ENCODE results near the gene ITGAE.
A peak's percentile ranks its signal among the peaks of the same experiment; 100 is the strongest.

ITGAE gene

DNA sequence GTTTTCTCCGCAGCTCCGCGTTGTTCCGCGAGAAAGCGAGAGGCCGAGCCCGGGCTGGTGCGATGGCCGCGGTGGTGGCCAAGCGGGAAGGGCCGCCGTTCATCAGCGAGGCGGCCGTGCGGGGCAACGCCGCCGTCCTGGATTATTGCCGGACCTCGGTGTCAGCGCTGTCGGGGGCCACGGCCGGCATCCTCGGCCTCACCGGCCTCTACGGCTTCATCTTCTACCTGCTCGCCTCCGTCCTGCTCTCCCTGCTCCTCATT, 132.0 kb downstream of the ITGAE start:
- H3K9me3 ChIP-seq (ENCODE audit: control insufficient read depth, insufficient read depth, low read depth, low read length): no peaks in the 10 kb centered on the region
- H3K36me3 ChIP-seq (ENCODE audit: control insufficient read depth in 2 of 2, insufficient read depth in 1 of 2, low read length in 2 of 2): peaks cover 7 to 25% of the 10 kb centered on the region in 2 experiments; a peak in 2 of 3 replicates
- peaks cover 8% of the 10 kb centered on the region; the same call in 1 of the 2 replicates for H3K4me1 ChIP-seq (ENCODE audit: control insufficient read depth, insufficient read depth, low read length)
- POLR2A ChIA-PET: interaction anchor here (0.8 to 4.4 kb wide), 3 partner anchors 10 to 54 kb away, joined by 4 to 75 read pairs (median 5); partner anchors contain the start of genes CTNS, HASPIN and SHPK
- peak overlapping the region; percentile 90 for H3K4me3 ChIP-seq (ENCODE audit: low read depth, low read length)
- CTCF ChIA-PET: interaction anchor here (1.1 kb wide), 1 partner anchor 14 kb away, joined by 4 read pairs; no protein-coding TSS in a partner anchor
- peak overlapping the region; percentile 91 for H3K27ac ChIP-seq (ENCODE audit: extremely low read depth, low read depth, low read length)
- TF ChIP-seq SP3 (tag by site-specific recombination; IDR thresholded peaks at IDR 0.05): no peak
- no peak for TF ChIP-seq ZFP3 (tag by site-specific recombination; IDR thresholded peaks at IDR 0.05; ENCODE audit: low read depth)
- TF ChIP-seq ZNF24 (tag by site-specific recombination; IDR thresholded peaks at IDR 0.05): no peak
- TF ChIP-seq, protein P1, sequence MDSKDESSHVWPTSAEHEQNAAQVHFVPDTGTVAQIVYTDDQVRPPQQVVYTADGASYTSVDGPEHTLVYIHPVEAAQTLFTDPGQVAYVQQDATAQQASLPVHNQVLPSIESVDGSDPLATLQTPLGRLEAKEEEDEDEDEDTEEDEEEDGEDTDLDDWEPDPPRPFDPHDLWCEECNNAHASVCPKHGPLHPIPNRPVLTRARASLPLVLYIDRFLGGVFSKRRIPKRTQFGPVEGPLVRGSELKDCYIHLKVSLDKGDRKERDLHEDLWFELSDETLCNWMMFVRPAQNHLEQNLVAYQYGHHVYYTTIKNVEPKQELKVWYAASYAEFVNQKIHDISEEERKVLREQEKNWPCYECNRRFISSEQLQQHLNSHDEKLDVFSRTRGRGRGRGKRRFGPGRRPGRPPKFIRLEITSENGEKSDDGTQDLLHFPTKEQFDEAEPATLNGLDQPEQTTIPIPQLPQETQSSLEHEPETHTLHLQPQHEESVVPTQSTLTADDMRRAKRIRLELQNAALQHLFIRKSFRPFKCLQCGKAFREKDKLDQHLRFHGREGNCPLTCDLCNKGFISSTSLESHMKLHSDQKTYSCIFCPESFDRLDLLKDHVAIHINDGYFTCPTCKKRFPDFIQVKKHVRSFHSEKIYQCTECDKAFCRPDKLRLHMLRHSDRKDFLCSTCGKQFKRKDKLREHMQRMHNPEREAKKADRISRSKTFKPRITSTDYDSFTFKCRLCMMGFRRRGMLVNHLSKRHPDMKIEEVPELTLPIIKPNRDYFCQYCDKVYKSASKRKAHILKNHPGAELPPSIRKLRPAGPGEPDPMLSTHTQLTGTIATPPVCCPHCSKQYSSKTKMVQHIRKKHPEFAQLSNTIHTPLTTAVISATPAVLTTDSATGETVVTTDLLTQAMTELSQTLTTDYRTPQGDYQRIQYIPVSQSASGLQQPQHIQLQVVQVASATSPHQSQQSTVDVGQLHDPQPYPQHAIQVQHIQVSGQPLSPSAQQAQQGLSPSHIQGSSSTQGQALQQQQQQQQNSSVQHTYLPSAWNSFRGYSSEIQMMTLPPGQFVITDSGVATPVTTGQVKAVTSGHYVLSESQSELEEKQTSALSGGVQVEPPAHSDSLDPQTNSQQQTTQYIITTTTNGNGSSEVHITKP (tag by site-specific recombination; IDR thresholded peaks at IDR 0.05): no peak
- TF ChIP-seq ZBTB48 (tag by site-specific recombination; IDR thresholded peaks at IDR 0.05): no peak
- TF ChIP-seq IKZF3 (tag by site-specific recombination; IDR thresholded peaks at IDR 0.05): no peak
- TF ChIP-seq ZNF791 (tag by site-specific recombination; IDR thresholded peaks at IDR 0.05): no peak
- TF ChIP-seq ZNF555 (tag by site-specific recombination; conservative IDR thresholded peaks at IDR 0.05): no peak
- TF ChIP-seq ZNF335 (tag by site-specific recombination; conservative IDR thresholded peaks at IDR 0.05): peak; percentile 71
- no peak for TF ChIP-seq ZNF530 (tag by site-specific recombination; IDR thresholded peaks at IDR 0.05; ENCODE audit: low read depth)
- no peak for TF ChIP-seq ZNF302 (tag by site-specific recombination; IDR thresholded peaks at IDR 0.05; ENCODE audit: low read depth)
- TF ChIP-seq ZNF768 (tag by site-specific recombination; IDR thresholded peaks at IDR 0.05): no peak
- TF ChIP-seq ZNF433 (tag by site-specific recombination; IDR thresholded peaks at IDR 0.05; ENCODE audit: low read depth): no peak
- no peak for TF ChIP-seq MZF1 (tag by site-specific recombination; IDR thresholded peaks at IDR 0.05; ENCODE audit: borderline replicate concordance)
- 0 out of 2 replicates have a peak, but pooled peaks have one; percentile 13 for TF ChIP-seq ZNF2 (tag by site-specific recombination; IDR thresholded peaks at IDR 0.05)
- no peak for TF ChIP-seq MEIS1 (CRISPR knock-in tag; IDR thresholded peaks at IDR 0.05; ENCODE audit: borderline replicate concordance)
- TF ChIP-seq, protein P2, sequence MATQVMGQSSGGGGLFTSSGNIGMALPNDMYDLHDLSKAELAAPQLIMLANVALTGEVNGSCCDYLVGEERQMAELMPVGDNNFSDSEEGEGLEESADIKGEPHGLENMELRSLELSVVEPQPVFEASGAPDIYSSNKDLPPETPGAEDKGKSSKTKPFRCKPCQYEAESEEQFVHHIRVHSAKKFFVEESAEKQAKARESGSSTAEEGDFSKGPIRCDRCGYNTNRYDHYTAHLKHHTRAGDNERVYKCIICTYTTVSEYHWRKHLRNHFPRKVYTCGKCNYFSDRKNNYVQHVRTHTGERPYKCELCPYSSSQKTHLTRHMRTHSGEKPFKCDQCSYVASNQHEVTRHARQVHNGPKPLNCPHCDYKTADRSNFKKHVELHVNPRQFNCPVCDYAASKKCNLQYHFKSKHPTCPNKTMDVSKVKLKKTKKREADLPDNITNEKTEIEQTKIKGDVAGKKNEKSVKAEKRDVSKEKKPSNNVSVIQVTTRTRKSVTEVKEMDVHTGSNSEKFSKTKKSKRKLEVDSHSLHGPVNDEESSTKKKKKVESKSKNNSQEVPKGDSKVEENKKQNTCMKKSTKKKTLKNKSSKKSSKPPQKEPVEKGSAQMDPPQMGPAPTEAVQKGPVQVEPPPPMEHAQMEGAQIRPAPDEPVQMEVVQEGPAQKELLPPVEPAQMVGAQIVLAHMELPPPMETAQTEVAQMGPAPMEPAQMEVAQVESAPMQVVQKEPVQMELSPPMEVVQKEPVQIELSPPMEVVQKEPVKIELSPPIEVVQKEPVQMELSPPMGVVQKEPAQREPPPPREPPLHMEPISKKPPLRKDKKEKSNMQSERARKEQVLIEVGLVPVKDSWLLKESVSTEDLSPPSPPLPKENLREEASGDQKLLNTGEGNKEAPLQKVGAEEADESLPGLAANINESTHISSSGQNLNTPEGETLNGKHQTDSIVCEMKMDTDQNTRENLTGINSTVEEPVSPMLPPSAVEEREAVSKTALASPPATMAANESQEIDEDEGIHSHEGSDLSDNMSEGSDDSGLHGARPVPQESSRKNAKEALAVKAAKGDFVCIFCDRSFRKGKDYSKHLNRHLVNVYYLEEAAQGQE (tag by site-specific recombination; IDR thresholded peaks at IDR 0.05): no peak
- no peak for TF ChIP-seq KLF7 (tag by site-specific recombination; IDR thresholded peaks at IDR 0.05; ENCODE audit: borderline replicate concordance)
- TF ChIP-seq, protein P3, sequence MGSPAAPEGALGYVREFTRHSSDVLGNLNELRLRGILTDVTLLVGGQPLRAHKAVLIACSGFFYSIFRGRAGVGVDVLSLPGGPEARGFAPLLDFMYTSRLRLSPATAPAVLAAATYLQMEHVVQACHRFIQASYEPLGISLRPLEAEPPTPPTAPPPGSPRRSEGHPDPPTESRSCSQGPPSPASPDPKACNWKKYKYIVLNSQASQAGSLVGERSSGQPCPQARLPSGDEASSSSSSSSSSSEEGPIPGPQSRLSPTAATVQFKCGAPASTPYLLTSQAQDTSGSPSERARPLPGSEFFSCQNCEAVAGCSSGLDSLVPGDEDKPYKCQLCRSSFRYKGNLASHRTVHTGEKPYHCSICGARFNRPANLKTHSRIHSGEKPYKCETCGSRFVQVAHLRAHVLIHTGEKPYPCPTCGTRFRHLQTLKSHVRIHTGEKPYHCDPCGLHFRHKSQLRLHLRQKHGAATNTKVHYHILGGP (tag by site-specific recombination; IDR thresholded peaks at IDR 0.05): no peak
- no peak for TF ChIP-seq ZNF354C (tag by site-specific recombination; IDR thresholded peaks at IDR 0.05; ENCODE audit: borderline replicate concordance, low read depth)
- no peak for TF ChIP-seq YY1 (tag by site-specific recombination; IDR thresholded peaks at IDR 0.05)
- TF ChIP-seq WT1 (tag by site-specific recombination; IDR thresholded peaks at IDR 0.05): no peak
- no peak for TF ChIP-seq ZNF837 (tag by site-specific recombination; IDR thresholded peaks at IDR 0.05)
- TF ChIP-seq, protein P4, sequence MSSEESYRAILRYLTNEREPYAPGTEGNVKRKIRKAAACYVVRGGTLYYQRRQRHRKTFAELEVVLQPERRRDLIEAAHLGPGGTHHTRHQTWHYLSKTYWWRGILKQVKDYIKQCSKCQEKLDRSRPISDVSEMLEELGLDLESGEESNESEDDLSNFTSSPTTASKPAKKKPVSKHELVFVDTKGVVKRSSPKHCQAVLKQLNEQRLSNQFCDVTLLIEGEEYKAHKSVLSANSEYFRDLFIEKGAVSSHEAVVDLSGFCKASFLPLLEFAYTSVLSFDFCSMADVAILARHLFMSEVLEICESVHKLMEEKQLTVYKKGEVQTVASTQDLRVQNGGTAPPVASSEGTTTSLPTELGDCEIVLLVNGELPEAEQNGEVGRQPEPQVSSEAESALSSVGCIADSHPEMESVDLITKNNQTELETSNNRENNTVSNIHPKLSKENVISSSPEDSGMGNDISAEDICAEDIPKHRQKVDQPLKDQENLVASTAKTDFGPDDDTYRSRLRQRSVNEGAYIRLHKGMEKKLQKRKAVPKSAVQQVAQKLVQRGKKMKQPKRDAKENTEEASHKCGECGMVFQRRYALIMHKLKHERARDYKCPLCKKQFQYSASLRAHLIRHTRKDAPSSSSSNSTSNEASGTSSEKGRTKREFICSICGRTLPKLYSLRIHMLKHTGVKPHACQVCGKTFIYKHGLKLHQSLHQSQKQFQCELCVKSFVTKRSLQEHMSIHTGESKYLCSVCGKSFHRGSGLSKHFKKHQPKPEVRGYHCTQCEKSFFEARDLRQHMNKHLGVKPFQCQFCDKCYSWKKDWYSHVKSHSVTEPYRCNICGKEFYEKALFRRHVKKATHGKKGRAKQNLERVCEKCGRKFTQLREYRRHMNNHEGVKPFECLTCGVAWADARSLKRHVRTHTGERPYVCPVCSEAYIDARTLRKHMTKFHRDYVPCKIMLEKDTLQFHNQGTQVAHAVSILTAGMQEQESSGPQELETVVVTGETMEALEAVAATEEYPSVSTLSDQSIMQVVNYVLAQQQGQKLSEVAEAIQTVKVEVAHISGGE (tag by site-specific recombination; conservative IDR thresholded peaks at IDR 0.05; ENCODE audit: low read depth): 0 out of 2 replicates have a peak, but pooled peaks have one; percentile 7
- TF ChIP-seq, protein P5, sequence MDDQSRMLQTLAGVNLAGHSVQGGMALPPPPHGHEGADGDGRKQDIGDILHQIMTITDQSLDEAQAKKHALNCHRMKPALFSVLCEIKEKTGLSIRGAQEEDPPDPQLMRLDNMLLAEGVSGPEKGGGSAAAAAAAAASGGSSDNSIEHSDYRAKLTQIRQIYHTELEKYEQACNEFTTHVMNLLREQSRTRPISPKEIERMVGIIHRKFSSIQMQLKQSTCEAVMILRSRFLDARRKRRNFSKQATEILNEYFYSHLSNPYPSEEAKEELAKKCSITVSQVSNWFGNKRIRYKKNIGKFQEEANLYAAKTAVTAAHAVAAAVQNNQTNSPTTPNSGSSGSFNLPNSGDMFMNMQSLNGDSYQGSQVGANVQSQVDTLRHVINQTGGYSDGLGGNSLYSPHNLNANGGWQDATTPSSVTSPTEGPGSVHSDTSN (CRISPR knock-in tag; IDR thresholded peaks at IDR 0.05): 0 out of 2 replicates have a peak, but pooled peaks have one; percentile 17
- TF ChIP-seq SCRT2 (tag by site-specific recombination; IDR thresholded peaks at IDR 0.05): peak; percentile 75

Data from HEK293 (cell line).